HG02981 (cell line): ENCODE data around the gene TENM3.

ENCODE experiments used
- ATAC-seq: cut with Tn5 transposase; IDR thresholded peaks from one replicate; pipeline ENCODE4 v1.9.1; 2021; ENCODE audit warnings: mild to moderate bottlenecking, moderate library complexity; ENCODE audit not compliant: unreplicated experiment

Gene TENM3

GRCh38 chr4:182325397-182325796 is 82.2 kb downstream of the TENM3 start:
- no peak for ATAC-seq

GRCh38 chr4:182325848-182326255 is 82.7 kb downstream of the TENM3 start:
- ATAC-seq: no peak

GRCh38 chr4:182328505-182328904 is 85.3 kb downstream of the TENM3 start:
- ATAC-seq: no peak

GRCh38 chr4:182337366-182337765 is 94.2 kb downstream of the TENM3 start:
- ATAC-seq: no peak

- no peak for ATAC-seq
Measured at GRCh38 chr4:182338063-182338462, 94.9 kb downstream of the TENM3 start.

- ATAC-seq: no peak
Measured at GRCh38 chr4:182338746-182339145, 95.5 kb downstream of the TENM3 start.

GRCh38 chr4:182339221-182339641 is 96.0 kb downstream of the TENM3 start:
- no peak for ATAC-seq

GRCh38 chr4:182343453-182343852 is 100.3 kb downstream of the TENM3 start:
- no peak for ATAC-seq

GRCh38 chr4:182344968-182345367 is 101.8 kb downstream of the TENM3 start:
- ATAC-seq: no peak

GRCh38 chr4:182346250-182346649 is 103.0 kb downstream of the TENM3 start:
- no peak for ATAC-seq

GRCh38 chr4:182346675-182347375 is 103.6 kb downstream of the TENM3 start:
- ATAC-seq: no peak

- no peak for ATAC-seq
Measured at GRCh38 chr4:182348779-182349326, 105.7 kb downstream of the TENM3 start.

- no peak for ATAC-seq
Measured at GRCh38 chr4:182350041-182350440, 106.8 kb downstream of the TENM3 start.

GRCh38 chr4:182351485-182351884 is 108.3 kb downstream of the TENM3 start:
- ATAC-seq: no peak

GRCh38 chr4:182354106-182354505 is 110.9 kb downstream of the TENM3 start:
- ATAC-seq: no peak

- no peak for ATAC-seq
Measured at GRCh38 chr4:182354867-182355266, 111.7 kb downstream of the TENM3 start.

- no peak for ATAC-seq
Measured at GRCh38 chr4:182367153-182367552, 124.0 kb downstream of the TENM3 start.

- ATAC-seq: no peak
Measured at GRCh38 chr4:182369211-182369610, 126.0 kb downstream of the TENM3 start.

GRCh38 chr4:182370491-182370890 is 127.3 kb downstream of the TENM3 start:
- no peak for ATAC-seq

GRCh38 chr4:182380771-182381181 is 137.6 kb downstream of the TENM3 start:
- ATAC-seq: no peak

- ATAC-seq: no peak
Measured at GRCh38 chr4:182382941-182383340, 139.7 kb downstream of the TENM3 start.

- ATAC-seq: no peak
Measured at GRCh38 chr4:182384631-182385091, 141.5 kb downstream of the TENM3 start.

- ATAC-seq: peak; percentile 66
Measured at GRCh38 chr4:182385897-182386296, 142.7 kb downstream of the TENM3 start.
